Kasumi-1 (cell line): Measurements from ENCODE around the gene MRPL40.
A peak's percentile ranks its signal among the peaks of the same experiment; 100 is the strongest.

Experiments used
- DNase-seq, 2 experiments: peaks; one replicate each; lab custom pipeline; 2025; lab: John Stamatoyannopoulos, UW

The MRPL40 gene

GRCh38 chr22:19432133-19432851 is at the start of gene MRPL40:
Gene MRPL40, plus strand, starts transcription at chr22:19432545. Its CDS starts 10 bp downstream, at chr22:19432555.
- peak; percentile 88 to 92 for DNase-seq

DNA sequence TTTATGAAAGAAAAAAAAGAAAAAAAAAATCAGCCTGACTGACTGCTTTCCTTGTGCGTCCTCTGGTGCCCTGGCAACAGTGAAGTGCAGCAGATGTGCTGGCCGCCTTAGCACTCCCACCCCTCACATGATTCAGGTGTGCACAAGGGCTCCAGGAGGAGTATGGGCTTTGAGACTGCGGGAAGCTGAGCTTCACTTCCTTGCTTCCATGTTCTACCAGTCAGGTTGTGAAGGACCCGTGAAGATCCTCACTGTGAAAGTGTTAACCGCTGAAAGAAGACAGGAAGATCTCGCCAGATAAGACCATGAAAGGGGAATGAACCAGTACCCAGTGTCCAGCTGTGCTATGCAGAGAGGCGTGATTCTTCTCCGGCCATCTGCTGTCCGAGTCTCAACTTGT is 49.1 kb upstream of the MRPL40 start:
- DNase-seq: no peak

DNA sequence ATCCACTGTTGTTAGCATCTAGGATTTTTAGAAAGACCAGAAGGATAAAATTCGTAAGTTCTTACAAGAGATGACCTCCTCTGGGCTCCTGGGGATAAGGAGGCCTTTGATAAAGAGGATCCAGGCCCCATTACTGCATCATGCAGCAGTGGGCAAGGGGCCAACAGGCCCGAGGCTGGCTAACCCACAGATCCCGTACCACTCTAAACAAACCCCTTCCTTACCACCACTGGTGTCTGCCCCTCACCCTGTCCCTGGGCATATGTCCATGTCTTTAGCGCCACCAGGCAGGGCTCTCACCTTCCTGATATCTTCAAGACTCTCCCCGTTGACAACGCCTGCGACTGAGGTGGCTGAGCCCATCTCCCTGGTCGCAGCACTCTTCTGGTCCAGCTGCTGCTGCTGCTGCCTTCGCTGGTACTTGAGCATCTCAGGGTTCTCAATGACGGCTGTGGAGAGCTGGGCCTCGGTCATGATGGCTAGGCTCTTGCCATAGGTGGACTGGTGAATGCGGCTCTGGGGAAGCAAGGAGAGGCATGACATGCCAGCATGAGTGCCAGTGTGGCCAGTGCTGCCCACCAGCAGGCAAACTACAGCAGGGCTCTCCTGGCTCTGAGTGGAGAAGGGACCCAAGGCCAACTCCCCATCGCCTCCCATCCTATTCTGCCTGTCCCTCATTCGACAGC is 47.0 kb upstream of the MRPL40 start:
- no peak for DNase-seq

DNA sequence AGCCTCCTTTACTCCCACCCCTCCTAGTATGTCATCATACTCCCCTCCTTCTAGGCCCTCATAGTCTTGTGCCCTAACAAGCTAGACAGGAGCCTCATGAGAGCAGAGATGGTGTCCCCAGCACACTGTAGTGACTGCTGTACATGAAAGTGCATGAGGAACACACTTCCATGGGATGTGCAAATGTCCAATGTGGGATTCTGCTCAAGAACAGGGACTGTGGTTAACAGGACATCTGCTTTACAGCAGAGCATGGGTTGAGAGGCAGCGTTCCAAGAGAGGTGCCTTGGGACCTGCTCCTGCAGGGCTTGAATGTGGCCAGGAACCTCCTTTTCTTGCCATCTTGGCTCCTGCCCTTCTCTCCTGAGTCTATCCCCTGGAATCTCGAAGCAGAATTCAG is 46.1 kb upstream of the MRPL40 start:
- no peak for DNase-seq

DNA sequence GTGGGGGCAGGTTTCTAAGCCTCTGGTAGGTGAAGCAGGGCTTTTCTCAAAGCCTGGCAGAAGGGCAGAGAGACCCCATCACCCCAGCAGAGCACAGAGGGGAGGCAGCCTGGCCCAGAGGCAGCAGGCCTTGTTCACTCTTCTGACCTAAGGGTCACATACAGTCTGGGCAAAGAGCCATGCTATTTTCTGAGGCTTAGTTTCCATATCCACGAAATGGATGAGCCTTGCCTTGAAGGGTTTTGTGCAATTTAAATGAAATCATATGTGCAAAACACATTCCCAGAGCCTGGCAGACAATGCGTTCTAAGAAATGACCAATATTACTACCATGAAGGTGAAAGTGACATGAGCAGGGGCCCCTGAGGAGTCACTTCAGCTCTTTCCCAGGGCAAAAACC is 45.3 kb upstream of the MRPL40 start:
- no peak for DNase-seq

GRCh38 chr22:19387575-19387974 is 44.8 kb upstream of the MRPL40 start:
- DNase-seq: no peak

GRCh38 chr22:19393704-19394103 is 38.6 kb upstream of the MRPL40 start:
- no peak for DNase-seq

- DNase-seq: no peak
Measured at GRCh38 chr22:19394274-19395050, 37.9 kb upstream of the MRPL40 start.

DNA sequence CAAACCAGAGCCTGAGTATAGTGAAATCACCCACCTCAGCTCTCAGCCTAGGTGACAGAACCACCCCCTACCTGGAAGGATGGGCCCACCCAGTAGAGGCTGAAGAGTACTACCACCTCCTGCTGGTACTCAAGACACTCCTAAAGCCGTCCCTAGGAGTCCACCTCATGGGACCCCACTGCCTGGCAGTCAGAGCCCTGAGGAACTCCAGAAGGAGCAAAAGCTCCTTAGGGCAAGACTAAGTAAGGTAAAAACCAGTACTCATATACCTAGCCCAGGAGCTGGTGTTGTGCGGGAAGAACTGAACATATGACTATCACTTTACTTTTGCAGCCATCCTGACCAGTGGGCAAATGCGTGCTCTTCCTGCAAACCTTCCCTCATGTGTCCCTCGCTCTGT is 37.1 kb upstream of the MRPL40 start:
- DNase-seq: no peak

GRCh38 chr22:19396561-19396933 is 35.8 kb upstream of the MRPL40 start:
- DNase-seq: no peak

DNA sequence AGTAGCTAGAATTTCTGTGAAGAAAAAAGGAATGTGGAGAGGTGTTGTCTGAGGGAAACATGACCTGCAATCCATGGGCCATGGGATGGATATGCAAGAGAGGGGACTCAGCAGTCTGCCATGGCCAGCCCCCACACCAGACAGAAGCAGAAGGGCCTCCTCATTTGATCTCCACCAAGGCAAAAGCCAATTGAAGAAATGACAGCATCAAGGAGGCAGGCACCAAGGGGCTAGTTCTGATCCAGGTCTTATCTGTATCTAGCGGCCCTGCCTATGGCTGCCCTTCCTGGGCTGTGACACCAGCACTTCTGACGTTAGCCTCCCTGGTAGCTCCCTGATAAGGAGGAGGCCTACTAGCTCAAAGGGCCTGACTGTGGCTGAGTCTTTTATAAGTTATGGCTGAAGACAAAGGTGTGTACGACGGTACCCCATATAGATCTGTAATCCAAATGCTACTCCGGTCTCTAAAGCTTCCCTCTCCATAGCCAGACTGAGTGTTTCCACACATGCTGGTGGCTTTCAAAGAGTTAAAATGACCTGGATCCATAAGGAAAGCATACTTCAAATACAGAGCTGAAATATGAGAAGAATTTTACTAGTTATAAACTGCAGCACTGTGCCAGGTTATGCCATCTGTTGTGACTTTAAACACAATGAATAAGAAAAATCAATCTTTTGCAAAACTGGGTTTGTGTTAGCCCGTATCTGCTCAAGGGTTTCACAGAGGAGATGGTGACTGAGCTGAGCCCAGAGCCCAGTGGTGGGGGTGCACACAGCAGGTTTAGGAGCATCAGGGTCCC is 35.2 kb upstream of the MRPL40 start:
- no peak for DNase-seq

DNA sequence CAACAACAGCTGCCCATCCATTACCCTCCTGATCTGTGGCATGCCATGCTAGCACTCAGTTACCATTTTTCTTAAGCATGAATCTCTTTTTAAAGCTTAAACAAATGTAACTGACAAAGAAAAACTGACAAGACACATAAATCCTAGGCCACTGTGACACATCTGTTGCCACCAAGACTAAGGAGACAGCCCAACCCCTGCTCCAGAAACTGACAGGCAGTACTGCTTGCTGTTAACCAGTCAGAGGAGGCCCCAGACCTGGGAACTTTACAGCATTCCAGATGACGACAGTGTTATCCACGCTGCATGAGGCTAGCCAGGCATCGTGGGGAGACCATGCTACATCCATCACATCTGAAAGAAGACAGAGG is 34.6 kb upstream of the MRPL40 start:
- DNase-seq: no peak

- no peak for DNase-seq
Measured at GRCh38 chr22:19398206-19398605, 34.1 kb upstream of the MRPL40 start.

DNA sequence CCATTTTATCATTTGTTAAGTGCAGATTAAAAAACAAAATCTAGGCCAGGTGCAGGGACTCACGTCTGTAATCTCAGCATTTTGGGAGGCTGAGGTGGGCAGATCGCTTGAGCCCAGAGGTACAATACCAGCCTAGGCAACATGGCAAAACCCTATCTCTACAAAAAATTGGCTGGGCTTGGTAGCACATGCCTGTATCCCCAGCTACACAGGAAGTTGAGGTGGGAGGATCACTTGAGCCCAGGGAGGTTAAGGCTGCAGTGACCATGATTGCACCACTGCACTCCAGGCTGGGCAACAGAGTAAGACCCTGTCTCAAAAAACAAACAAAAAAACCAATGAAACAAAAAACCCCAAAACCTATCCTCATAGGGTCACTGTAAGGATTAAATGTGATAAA is 33.7 kb upstream of the MRPL40 start:
- DNase-seq: no peak

DNA sequence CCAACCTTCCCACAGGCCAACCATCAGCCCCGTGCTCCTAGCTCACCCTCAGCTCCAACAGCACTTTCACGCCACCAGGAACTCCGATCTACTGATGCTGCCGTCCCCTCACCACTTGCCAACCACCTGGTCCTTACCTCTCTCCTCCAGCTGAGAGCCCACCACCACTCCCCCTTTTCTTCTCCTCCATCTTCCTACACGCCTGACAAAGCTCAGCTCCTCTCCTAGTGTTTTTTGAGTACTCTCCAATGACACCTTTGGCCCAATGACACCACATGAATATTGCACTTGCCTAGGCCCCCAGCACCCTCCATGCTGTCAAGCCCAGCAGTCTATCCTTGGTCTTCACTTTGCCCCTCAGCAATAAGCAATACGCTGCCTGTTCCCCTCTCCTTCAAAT is 31.5 kb upstream of the MRPL40 start:
- no peak for DNase-seq

DNA sequence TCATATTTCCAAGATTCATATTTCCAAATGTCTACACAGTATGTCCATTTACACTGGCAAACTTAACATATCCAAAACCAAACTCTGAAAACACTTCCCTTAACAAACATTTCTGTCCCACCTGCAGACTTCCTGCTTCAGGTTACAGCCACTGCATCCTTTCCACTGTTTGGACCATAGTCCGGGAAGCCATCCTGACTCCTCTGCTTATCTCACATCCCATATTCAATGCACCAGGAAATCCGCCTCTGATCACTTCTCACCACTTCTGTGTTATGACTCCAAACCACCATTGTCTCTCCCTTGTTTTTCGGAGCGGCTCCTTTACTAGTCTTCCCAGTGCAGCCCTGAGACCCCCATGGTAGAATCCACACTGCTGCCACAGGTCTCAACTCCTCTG is 30.9 kb upstream of the MRPL40 start:
- DNase-seq: no peak

- no peak for DNase-seq
Measured at GRCh38 chr22:19402642-19403191, 29.6 kb upstream of the MRPL40 start.

DNA sequence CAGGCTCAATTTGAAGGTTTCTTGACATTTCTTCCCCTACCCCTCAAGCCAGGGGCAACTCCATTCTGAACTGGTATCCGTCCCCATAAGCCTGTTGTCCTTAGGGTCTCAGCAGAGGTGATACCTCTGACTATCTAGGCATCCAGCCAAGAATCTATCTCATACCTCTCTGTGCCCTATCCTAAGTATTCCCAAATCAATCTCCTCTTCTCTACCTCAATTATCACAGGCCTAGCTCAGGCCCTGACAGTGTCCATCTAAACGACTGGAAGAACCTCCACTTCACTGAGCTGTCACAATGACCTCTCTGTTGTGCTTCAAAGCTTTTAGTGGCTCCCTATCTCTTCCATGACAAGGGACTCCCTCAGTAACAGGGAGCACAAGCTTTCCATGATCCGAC is 27.7 kb upstream of the MRPL40 start:
- DNase-seq: no peak

DNA sequence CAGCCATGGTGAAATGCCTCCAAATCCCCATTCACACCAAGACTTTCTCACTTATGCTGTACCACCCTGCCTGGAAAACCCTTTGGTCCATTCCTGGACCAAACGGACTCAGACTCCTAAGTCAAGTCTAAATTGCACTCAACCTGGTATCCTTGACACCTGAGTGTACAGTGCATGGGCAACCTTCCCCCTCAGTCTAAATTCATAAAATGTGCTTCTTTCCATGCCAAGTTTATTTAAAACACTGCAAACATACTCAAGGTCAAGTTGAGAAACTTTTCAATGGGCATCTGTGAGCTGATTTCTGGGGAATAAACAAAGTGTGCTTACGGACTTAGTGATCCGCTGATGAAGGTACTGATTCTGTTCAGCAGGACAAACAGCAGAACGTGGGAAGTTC is 27.2 kb upstream of the MRPL40 start:
- no peak for DNase-seq

- DNase-seq: no peak
Measured at GRCh38 chr22:19405652-19406051, 26.7 kb upstream of the MRPL40 start.

DNA sequence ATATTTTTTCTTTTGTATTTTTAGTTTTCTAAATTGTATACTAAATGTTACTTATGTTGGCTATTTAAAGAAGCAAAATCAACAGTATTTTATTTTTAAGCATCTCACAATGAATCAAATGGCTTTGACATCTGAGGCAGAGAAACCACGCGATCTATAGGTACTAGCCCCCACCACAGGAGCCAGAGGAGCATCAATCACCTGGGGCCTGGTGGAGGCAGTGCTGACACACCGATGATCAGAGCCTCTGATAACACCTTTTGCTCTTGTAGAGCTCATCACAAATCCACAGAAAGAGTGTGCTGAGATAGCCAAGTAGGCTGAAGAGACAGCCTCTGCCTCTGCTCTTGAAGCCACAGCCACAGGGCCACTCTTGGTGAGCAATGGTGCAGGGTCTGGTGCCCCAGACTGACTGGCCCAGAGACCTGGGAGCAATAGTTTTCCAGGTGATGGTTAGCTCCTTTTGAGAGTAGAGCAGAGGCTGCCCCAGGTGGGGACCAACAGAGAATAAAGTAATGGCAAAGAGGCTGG is 26.0 kb upstream of the MRPL40 start:
- DNase-seq: no peak

DNA sequence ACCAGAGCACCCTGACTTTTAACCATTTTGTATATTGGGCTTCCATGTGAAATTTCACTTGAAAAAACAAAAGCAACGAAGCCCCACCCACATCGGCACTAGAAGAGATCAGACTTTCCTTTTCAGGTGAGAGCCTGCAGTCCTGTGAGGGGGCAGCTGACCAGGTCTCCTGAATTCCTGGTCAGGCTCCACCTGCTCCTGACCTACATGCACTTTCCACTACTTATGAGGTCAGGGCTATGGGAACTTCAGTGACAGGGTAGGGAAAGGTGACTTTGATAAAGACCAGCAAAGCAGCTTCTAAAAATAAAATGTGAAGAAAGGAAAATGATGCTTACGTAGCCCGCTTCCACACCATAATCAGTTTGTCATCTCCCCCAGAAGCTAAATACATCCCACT is 25.5 kb upstream of the MRPL40 start:
- DNase-seq: no peak
